Choroid plexus epithelial cell (primary cell): ENCODE measurements around the gene CAGE1.
"Not testable (repeated sequence)": the region's sequence is repeated elsewhere in the genome, so short reads cannot be mapped to it uniquely, and the experiment has no call there.

ENCODE experiments used
- DNase-seq: peaks from one replicate; pipeline ENCODE4 v3.0.0-alpha.2; 2010; ENCODE audit warnings: low read depth
- H3K4me3 ChIP-seq: 2 replicates; pipeline ENCODE4 v1.5.1; 2011; ENCODE audit warnings: low read depth, mild to moderate bottlenecking, control low read depth, low read length, moderate library complexity
- TF ChIP-seq, protein P1 (sequence below): conservative IDR thresholded peaks from 2 replicates; pipeline ENCODE4 v1.5.1; 2011; ENCODE audit warnings: low read depth, mild to moderate bottlenecking, control low read depth, inconsistent platforms, low read length, moderate library complexity

CAGE1 gene

DNA sequence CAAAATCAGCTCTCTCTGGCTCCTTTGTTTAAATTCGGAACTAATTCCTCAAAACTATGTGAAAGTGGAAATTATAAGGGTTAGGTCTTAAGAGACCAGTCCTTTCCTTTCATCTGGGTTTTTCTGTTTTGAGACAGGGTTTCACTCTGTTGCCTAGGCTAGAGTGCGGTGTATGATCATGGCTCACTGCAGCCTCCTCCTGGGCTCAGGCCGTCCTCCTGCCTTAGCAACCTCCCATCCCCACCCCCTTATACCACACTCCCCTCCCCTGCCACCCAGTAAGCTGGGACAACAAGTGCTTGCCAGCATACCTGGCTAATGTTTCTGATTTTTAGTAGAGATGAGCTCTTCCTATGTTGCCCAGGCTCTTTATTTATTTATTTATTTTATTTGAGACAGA lies 63.8 kb downstream of the CAGE1 start:
- no peak overlapping the region for H3K4me3 ChIP-seq
- TF ChIP-seq, protein P1, sequence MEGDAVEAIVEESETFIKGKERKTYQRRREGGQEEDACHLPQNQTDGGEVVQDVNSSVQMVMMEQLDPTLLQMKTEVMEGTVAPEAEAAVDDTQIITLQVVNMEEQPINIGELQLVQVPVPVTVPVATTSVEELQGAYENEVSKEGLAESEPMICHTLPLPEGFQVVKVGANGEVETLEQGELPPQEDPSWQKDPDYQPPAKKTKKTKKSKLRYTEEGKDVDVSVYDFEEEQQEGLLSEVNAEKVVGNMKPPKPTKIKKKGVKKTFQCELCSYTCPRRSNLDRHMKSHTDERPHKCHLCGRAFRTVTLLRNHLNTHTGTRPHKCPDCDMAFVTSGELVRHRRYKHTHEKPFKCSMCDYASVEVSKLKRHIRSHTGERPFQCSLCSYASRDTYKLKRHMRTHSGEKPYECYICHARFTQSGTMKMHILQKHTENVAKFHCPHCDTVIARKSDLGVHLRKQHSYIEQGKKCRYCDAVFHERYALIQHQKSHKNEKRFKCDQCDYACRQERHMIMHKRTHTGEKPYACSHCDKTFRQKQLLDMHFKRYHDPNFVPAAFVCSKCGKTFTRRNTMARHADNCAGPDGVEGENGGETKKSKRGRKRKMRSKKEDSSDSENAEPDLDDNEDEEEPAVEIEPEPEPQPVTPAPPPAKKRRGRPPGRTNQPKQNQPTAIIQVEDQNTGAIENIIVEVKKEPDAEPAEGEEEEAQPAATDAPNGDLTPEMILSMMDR, result no peak
- DNase-seq, result no peak

DNA sequence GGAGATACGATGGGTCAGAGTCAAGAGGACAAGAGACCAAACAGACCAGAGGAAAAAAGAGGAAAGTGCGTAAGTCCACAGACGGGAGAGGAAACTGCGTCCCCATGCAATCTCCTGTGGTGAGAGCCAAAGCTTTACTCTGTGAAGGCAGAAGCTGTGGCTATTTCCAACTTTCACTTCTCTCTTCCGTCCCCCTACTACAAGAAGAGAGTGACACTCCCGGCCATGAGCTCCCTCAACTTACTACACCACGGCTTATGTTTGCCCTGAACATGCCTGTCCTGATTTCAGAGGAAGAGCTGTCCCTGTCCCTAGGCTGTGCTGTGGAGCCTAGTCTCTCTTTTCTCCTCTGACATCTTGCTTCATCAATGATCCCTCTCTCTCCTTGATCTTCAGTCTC lies 65.0 kb downstream of the CAGE1 start:
- TF ChIP-seq, protein P1, result no peak
- no peak overlapping the region for H3K4me3 ChIP-seq
- DNase-seq, result no peak

DNA sequence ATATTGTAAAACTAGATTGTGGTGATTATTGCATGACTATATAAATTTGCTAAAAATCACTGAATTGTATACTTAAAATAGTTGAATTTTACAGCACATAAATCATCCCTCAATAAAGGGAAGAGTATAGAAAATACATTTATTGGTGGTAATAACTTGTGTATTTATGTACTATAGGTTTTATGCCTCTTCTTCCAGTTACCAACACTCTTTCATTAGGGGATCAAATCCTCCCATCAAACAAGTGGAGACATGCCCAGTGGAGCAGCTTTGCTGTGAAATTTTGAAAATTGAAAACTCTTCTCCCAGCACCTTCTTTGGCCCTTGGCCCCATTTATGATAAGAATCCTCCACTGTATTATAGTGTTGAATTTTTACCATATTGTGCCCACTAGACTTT lies 66.5 kb downstream of the CAGE1 start:
- no peak overlapping the region for H3K4me3 ChIP-seq
- no peak for DNase-seq
- TF ChIP-seq, protein P1, result no peak

DNA sequence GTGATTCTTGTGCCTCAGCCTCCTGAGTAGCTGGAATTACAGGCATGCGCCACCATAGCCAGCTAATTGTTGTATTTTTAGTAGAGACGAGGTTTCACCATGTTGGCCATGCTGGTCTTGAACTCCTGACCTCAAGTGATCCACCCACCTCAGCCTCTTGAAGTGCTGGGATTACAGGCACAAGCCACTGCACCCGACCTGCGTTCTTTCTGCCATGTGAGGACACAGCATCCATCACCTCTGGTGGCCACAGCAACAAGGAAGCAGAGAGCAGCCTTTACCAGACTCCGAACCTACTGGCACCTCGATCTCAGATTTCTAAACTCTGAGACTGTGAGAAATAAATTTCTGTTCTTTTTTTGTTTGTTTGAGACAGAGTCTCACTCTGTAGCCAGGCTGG lies 67.7 kb downstream of the CAGE1 start:
- H3K4me3 ChIP-seq, DNase-seq: not testable (repeated sequence)

DNA sequence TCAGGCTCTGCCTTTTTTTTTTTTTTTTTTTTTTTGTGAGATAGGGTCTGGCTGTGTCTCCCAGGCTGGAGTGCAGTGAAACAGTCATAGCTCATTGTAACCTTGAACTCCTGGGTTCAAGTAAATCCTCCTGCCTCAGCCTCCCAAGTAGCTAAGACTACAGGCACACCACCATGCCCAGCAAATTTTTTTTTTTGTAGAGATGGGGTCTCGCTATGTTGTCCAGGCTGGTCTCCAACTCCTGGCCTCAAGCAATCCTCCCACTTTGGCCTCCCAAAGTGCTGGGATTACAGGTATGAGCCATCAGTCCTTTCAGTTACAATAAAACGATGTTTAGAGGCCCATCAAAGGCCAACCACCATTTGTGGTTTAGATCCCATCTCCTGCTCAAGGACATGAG lies 70.1 kb downstream of the CAGE1 start:
- DNase-seq, H3K4me3 ChIP-seq: not testable (repeated sequence)

DNA sequence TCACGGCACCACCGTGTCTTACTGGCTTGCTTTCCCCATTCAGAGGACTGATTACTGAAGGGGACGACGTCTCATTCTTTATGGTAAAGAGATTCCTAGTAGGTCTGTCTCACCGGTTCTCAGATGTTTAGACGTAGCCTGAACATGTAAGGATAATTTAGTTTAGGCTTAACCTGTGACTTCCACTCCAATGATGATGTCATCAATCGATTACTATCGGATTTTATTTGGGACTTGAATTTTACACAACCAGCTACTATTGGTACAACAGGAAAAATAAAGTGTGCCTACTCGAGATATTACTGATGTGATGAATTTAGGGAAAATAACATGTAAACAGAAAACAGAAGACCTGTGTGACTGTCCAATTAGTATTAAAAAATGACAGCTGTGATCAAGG lies 72.0 kb downstream of the CAGE1 start:
- no peak overlapping the region for H3K4me3 ChIP-seq
- TF ChIP-seq, protein P1, result no peak
- no peak for DNase-seq

DNA sequence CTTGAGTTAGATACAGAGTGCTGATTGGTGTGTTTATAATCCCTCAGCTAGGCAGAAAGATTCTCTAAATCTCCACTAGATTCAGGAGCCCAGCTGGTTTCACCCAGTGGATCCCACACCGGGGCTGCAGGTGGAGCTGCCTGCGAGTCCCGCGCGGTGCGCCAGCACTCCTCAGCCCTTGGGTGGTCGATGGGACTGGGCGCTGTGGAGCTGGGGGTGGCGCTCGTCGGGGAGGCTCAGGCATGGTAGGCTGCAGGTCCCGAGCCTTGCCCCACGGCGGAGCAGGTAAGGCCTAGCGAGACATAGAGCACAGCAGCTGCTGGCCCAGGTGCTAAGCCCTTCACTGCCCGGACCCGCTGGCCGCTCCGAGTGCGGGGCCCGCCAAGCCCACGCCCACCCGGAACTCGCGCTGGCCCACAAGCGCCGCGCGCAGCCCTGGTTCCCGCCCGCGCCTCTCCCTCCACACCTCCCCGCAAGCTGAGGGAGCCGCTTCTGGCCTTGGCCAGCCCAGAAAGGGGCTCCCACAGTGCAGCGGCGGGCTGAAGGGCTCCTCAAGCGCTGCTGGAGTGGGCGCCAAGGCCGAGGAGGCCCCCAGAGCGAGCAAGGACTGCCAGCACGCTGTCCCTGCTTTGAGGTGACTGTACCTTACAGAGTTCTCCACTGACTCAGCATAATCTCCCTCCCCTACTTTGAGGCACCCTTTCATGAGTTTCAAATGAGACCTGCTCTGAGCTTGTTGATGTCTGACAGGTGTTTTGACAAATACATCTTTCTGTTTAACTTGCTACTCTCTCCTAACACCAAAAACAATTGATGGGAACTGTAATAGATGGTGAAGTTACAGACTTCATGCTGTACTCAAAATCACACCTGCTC lies 72.6 kb downstream of the CAGE1 start:
- DNase-seq, result no peak
- TF ChIP-seq, protein P1, result no peak
- no peak overlapping the region for H3K4me3 ChIP-seq

DNA sequence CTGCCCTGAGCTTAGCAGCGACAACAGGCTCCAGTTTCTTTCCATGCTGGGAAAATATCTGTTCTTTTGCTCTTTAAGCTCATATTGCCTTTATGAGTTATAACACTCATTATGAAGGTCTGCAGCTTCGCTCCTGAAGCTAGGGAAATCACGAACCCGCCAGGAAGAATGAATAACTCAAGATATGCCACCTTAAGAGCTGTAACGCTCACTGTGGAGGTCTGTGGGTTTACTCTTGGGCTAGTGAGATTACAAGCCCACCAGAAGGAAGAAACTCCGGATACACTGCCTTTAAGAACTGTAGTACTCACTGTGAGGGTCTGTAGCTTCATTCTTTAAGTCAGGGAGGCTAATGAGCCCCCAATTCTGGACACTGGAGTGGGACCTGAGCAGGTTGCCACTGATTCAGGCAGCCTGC lies 73.6 kb downstream of the CAGE1 start:
- no peak overlapping the region for H3K4me3 ChIP-seq
- TF ChIP-seq, protein P1, result no peak
- no peak for DNase-seq

DNA sequence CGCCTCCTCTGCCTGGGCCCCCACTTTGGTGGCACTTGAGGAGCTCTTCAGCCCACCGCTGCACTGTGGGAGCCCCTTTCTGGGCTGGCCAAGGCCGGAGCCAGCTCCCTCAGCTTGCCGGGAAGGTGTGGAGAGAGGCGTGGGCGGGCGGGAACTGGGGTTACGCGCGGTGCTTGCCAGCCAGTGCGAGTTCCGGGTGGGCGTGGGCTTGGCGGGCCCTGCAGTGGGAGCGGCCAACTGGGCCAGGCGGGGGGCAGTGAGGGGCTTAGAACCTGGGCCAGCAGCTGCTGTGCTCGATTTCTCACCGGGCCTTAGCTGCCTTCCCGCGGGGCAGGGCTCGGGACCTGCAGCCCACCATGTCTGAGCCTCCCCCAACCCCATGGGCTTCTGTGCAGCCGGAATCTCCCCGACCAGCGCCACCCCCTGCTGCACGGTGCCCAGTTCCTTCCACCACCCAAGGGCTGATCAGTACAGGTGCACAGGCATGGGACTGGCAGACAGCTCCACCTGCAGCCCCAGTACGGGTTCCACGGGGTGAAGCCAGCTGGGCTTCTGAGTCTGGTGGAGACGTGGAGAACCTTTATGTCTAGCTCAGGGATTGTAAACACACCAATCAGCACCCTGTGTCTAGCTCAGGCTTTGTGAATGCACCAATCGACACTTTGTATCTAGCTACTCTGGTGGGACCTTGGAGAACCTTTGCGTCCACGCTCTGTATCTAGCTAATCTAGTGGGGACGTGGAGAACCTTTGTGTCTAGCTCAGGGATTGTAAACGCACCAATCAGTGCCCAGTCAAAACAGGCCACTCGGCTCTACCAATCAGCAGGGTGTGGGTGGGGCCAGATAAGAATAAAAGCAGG lies 74.2 kb downstream of the CAGE1 start:
- not testable (repeated sequence) for DNase-seq, H3K4me3 ChIP-seq
